Suprapubic skin (tissue), 4 donors: ENCODE measurements around the gene FN3K. TPM values are rescaled to one million over a fixed set of nuclear protein-coding genes. Genes with fewer than 3 reads are reported as not detected.

Experiments used
- DNase-seq, 2 donors: peaks; one replicate each; pipeline ENCODE4 v3.0.0-alpha.2; 2019; ENCODE audit warnings: low spot score in 2 of 2
- H3K27ac ChIP-seq: fragments of 200-600 bp; sonication (generic); one replicate; pipeline ENCODE4 v1.5.1; 2019
- H3K27me3 ChIP-seq: fragments of 200-600 bp; sonication (generic); one replicate; pipeline ENCODE4 v1.5.1; 2019
- H3K36me3 ChIP-seq: fragments of 200-600 bp; sonication (generic); one replicate; pipeline ENCODE4 v1.5.1; 2019
- H3K4me1 ChIP-seq: fragments of 200-600 bp; sonication (generic); one replicate; pipeline ENCODE4 v1.5.1; 2019
- H3K4me3 ChIP-seq: fragments of 200-600 bp; sonication (generic); one replicate; pipeline ENCODE4 v1.5.1; 2019; ENCODE audit warnings: mild to moderate bottlenecking
- H3K9me3 ChIP-seq: fragments of 200-600 bp; sonication (generic); one replicate; pipeline ENCODE4 v1.5.1; 2019
- EP300 ChIP-seq: sonication (generic); formaldehyde crosslinking; IDR thresholded peaks from one replicate; pipeline ENCODE4 v1.6.1; 2017; ENCODE audit warnings: antibody characterized with exemption
- POLR2A ChIP-seq, 2 donors: fragments of 450-650 bp; IDR thresholded peaks; one replicate each; pipeline ENCODE4 v1.6.1; 2017; ENCODE audit warnings: antibody characterized with exemption in 2 of 2, mild to moderate bottlenecking in 2 of 2, moderate library complexity in 2 of 2
- POLR2AphosphoS5 ChIP-seq, 3 donors: sonication (generic); formaldehyde crosslinking; IDR thresholded peaks; one replicate each; pipeline ENCODE4 v1.6.1; 2017; ENCODE audit warnings: antibody characterized with exemption in 3 of 3
- WGBS: methylation state at CpG from one replicate; pipeline ENCODE4 v1.1.5; 2018; 5-methylcytosine and 5-hydroxymethylcytosine counted together
- total RNA-seq, 4 donors: library from RNA; depleted of rRNA; stranded (reverse); fragments of >200 nt; gene quantifications; one replicate each; pipeline ENCODE4 v1.1.0, GENCODE V29; 2016
- TF ChIP-seq, protein P1 (sequence below), 2 donors: fragments of 200-600 bp in 1 of 2; fragments of 450-650 bp in 1 of 2; sonication (generic) in 1 of 2; IDR thresholded peaks; one replicate each; pipeline ENCODE4 v1.5.1; 2016 to 2019; ENCODE audit warnings: antibody characterized with exemption in 2 of 2, mild to moderate bottlenecking in 1 of 2, moderate library complexity in 1 of 2

Gene FN3K
- total RNA-seq, 4 donors from 2014 or later: 2.0 to 19.2 (median 4.2) TPM

- Histone ChIP-seq H3K4me1 (peaks cover 17% of the 10 kb centered on the region), H3K27ac (no peak overlapping the region), H3K27me3 (no peaks in the 10 kb centered on the region), H3K36me3 (no peaks in the 10 kb centered on the region), H3K4me3 (no peak overlapping the region), H3K9me3 (no peaks in the 10 kb centered on the region)
- peak in 1 of 2 donors; percentile 78 for DNase-seq
- 86% methylated on average over 3 of the region's 35 CpGs for WGBS
- TF ChIP-seq, protein P1, sequence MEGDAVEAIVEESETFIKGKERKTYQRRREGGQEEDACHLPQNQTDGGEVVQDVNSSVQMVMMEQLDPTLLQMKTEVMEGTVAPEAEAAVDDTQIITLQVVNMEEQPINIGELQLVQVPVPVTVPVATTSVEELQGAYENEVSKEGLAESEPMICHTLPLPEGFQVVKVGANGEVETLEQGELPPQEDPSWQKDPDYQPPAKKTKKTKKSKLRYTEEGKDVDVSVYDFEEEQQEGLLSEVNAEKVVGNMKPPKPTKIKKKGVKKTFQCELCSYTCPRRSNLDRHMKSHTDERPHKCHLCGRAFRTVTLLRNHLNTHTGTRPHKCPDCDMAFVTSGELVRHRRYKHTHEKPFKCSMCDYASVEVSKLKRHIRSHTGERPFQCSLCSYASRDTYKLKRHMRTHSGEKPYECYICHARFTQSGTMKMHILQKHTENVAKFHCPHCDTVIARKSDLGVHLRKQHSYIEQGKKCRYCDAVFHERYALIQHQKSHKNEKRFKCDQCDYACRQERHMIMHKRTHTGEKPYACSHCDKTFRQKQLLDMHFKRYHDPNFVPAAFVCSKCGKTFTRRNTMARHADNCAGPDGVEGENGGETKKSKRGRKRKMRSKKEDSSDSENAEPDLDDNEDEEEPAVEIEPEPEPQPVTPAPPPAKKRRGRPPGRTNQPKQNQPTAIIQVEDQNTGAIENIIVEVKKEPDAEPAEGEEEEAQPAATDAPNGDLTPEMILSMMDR (IDR thresholded peaks at IDR 0.05): no peak
- TF ChIP-seq EP300 (no peak), POLR2AphosphoS5 (IDR thresholded peaks at IDR 0.05) (no peak), POLR2A (IDR thresholded peaks at IDR 0.05) (no peak)
Measured at GRCh38 chr17:82713071-82713723, 22.2 kb upstream of the FN3K start.

DNA sequence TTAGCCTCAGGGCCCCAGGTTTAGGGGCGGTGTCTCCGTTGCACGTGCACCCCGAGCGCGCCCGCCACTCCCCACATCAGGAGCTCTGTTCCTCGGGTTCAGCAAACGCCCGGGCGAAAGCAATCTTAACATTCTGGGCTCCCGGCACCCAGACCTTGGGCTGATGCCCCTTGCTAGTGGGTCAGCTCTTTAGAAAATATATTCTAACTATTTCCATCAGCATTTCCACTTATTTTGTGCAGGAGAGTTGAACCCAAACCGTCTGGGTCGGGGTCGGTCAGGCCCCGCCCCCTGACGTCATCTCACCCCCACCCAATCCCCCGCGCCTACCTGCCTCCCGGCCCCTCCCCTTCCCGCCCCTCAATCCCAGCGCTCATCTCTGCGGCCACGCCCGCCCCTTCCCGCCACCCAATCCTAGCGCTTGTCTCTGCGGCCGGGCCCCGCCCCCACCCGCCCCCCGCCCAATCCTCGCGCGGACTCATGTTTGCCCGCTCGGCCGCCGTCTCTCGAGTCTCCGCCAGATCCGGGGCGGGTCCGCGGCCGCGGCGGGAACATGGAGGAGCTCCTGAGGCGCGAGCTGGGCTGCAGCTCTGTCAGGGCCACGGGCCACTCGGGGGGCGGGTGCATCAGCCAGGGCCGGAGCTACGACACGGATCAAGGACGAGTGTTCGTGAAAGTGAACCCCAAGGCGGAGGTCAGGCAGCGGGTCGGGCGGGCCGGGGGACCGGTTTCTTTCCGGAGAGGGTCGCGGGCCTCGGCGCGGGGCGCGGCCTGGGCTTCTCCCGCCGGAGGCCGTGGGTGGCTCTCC lies 19.0 kb upstream of the FN3K start, which contains the start of gene FN3KRP:
Gene FN3KRP (plus strand): TSS at position 504 of the 808 bp plus-strand sequence. CDS start 50 bp downstream, at position 554.
- no peaks in the 10 kb centered on the region for H3K27me3 ChIP-seq
- no peaks in the 10 kb centered on the region for H3K9me3 ChIP-seq
- peaks cover 20% of the 10 kb centered on the region for H3K4me1 ChIP-seq
- 0% methylated on average over 41 of the region's 75 CpGs for WGBS
- H3K36me3 ChIP-seq: peaks cover 25% of the 10 kb centered on the region
- peak; percentile 96 for DNase-seq
- H3K4me3 ChIP-seq: peak within 1 kb of the TSS; percentile 89
- TF ChIP-seq EP300 (no peak), POLR2AphosphoS5 (IDR thresholded peaks at IDR 0.05) (peak in 1 of 3 donors; percentile 28)
- peak within 1 kb of the TSS; percentile 54 for H3K27ac ChIP-seq

DNA sequence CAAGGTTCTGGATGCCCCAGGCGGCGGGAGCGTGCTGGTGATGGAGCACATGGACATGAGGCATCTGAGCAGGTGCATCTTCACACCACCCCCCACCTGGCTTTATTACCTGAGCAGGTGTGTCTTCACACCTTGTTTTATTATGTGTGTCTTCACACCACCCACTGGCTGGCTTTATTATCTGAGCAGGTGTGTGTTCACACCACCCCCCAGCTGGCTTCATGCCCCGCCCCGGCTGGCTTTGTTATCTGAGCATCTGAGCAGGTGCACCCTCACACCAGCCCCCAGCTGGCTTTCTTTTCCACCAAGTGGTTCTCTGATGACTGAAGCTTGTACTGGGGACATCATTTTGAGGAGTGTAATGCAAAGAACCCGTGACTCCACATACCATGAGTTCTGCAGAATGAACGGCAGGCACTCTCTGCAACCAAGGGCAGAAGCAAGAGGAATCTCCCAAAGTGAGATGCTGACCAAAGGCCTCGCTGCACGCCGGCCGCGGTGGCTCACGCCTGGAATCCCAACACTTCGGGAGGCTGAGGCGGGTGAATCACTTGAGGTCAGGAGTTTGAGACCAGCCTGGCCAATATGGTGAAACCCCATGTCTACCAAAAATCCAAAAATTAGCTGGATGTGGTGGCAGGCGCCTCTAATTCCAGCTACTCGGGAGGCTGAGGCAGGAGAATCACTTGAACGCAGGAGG lies 16.3 kb upstream of the FN3K start:
- WGBS: 97% methylated on average over 13 of the region's 18 CpGs
- no peak for TF ChIP-seq POLR2AphosphoS5 (IDR thresholded peaks at IDR 0.05)
- no peak for TF ChIP-seq EP300
- TF ChIP-seq POLR2A (IDR thresholded peaks at IDR 0.05): no peak
- DNase-seq: peak in 1 of 2 donors; percentile 60
- Histone ChIP-seq H3K27me3 (no peaks in the 10 kb centered on the region), H3K27ac (no peak overlapping the region), H3K4me1 (peaks cover 20% of the 10 kb centered on the region), H3K36me3 (peaks cover 50% of the 10 kb centered on the region), H3K9me3 (no peaks in the 10 kb centered on the region), H3K4me3 (no peak overlapping the region)

DNA sequence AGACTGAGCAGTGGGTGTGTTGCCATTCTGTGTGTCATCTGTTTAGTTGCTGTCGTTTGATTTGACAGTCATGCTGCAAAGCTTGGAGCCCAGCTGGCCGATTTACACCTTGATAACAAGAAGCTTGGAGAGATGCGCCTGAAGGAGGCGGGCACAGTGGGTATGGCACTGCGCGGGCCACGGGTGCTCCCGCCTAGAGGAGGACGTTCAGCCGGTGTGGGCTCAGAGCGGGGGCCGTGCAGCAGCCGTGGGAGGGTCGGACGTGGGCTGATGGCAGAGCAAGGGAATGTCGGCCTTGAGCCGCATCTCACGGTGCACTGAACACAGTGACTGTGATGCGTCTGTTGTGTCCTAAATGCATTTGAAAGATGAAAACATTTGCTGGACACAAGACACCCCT lies 15.2 kb upstream of the FN3K start:
- 90% methylated on average over 19 of the region's 19 CpGs for WGBS
- peaks cover 20% of the 10 kb centered on the region for H3K4me1 ChIP-seq
- no peak overlapping the region for H3K27ac ChIP-seq
- H3K27me3 ChIP-seq: no peaks in the 10 kb centered on the region
- H3K36me3 ChIP-seq: peaks cover 55% of the 10 kb centered on the region
- peak in 1 of 2 donors; percentile 78 for DNase-seq
- no peaks in the 10 kb centered on the region for H3K9me3 ChIP-seq
- TF ChIP-seq POLR2AphosphoS5 (IDR thresholded peaks at IDR 0.05) (no peak), EP300 (no peak), POLR2A (IDR thresholded peaks at IDR 0.05) (no peak)
- TF ChIP-seq, protein P1 (IDR thresholded peaks at IDR 0.05): no peak
- H3K4me3 ChIP-seq: no peak overlapping the region

DNA sequence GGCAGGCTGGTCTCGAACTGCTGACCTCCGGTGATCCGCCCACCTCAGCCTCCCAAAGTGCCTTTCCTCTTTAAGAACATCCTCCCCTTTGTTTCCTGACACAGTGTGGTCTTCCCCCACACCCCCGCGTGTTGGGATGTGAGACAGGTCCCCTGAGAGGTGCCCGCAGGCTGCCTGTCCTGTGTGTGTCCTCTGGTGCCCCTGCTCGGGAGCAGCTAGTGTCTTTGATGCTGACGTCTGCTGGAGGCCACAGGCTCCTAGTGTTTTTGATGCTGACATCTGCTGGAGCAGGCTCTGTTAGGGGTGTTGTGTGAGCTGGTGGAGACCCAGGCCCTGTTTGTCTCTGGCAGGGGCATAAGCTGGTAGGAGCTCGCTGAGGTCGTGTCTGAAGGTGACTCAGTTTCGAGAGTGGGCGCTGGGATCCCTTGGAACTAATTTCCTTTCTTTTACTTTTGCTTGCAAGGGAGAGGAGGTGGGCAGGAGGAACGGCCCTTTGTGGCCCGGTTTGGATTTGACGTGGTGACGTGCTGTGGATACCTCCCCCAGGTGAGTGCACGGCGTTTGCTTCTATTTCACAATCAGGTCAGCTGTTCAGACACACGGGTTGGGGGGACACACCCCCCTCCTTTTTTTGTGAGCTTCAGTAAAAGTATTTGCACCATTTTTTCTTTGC lies 12.9 kb upstream of the FN3K start:
- H3K36me3 ChIP-seq: peaks cover 77% of the 10 kb centered on the region
- TF ChIP-seq POLR2AphosphoS5 (IDR thresholded peaks at IDR 0.05): no peak
- no peak for TF ChIP-seq EP300
- TF ChIP-seq POLR2A (IDR thresholded peaks at IDR 0.05): no peak
- TF ChIP-seq, protein P1 (IDR thresholded peaks at IDR 0.05): no peak

More for the DNA sequence above, 12.9 kb upstream of the FN3K start:
- Histone ChIP-seq H3K4me3 (no peak overlapping the region), H3K27me3 (no peaks in the 10 kb centered on the region), H3K9me3 (no peaks in the 10 kb centered on the region), H3K4me1 (peaks cover 10% of the 10 kb centered on the region), H3K27ac (no peak overlapping the region)
- 86% methylated on average over 19 of the region's 19 CpGs for WGBS
- peak in 1 of 2 donors; percentile 66 for DNase-seq
